DMS 273 treated with DMSO at 0.1 percent for 48 hours (cell line): Measurements from ENCODE around the gene ARHGEF10L.

ENCODE experiments used
- DNase-seq: peaks from one replicate; lab custom pipeline; 2025; lab: John Stamatoyannopoulos, UW

ARHGEF10L gene

DNA sequence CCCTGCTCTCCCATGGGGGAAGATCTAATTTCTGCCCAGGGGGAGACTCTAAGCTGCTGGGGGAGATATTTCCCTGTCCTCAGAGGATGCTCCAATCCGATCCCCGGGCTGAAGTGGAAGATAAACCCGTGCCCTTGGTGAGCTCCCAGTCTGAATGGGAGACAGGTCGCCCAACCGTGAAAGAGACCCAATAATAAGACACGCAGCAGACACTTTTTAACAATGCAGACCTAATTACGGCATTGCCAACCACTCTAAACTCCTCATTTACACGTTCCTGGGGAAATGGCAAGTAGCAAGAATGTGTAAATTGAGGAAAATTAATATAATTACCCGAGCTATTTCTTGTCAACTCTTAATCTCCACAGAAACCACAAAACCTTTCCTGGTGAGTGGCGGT lies 166.9 kb downstream of the ARHGEF10L start:
- no peak for DNase-seq

DNA sequence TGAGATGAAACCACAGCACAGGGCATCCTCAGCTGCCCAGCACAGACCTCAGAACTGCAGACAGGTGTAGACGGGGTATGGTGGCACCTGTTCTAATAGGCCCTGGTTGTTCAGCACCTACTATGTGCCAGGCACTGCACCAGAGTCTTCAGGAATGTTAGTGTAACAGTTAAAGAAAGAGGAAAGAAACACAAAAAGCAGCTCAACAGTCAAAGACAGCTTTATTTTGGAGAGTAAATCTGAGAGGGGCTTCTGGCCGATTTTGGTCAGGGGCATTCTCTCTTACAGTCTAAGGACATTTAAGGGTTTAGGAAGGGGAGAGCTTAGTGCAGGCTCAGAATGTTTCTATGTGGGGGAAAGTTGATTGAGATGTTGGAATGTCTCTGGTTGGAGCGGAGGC lies 170.5 kb downstream of the ARHGEF10L start:
- DNase-seq, result no peak

DNA sequence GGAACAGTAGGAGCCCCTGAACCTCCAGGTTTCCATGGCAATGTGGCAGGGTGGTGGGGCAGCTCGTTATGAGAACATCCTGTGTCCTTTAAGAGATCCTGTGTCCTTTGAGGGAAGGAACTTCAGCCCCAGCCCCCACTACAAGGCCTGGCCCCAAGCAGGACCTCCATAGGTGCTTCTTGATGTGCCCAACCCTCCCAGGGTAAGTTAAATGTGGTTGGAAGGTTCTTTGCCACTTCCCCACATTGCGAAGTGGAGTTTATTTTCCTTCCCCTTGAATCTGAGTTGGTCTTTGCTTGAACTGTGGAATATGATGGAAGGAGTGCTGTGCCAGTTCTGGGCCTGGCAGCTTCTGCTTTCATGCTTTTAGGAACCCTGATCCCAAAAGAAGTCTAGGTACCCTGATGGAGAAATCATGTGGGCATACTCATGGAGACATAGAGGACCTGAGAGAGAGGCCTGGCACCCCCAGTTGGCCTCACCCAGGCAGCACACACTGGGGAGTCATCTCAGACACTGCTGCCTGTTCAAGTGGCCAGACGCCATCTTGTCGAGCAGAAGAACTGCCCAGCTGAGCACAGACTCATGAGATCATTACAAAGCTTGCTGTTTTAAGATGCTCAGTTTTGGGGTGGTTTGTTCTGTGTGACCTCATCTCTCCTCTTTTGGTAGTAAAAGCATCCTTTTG lies 171.5 kb downstream of the ARHGEF10L start:
- no peak for DNase-seq

DNA sequence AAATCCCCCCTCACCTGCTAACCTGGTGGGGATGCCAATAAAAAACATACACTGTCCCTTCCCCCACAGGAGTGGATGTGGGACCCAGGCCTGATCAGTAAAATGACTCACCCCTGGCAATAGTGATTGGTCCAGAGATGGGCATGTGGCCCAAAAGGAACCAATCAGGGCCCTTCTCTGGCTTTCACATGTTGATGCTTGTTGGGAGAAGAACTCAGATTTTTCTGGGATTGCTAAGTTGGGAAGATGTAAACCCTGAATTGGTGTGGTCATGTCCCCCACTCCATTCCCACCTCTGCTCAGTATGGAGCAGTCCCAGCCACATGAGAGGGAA lies 172.0 kb downstream of the ARHGEF10L start:
- no peak for DNase-seq

DNA sequence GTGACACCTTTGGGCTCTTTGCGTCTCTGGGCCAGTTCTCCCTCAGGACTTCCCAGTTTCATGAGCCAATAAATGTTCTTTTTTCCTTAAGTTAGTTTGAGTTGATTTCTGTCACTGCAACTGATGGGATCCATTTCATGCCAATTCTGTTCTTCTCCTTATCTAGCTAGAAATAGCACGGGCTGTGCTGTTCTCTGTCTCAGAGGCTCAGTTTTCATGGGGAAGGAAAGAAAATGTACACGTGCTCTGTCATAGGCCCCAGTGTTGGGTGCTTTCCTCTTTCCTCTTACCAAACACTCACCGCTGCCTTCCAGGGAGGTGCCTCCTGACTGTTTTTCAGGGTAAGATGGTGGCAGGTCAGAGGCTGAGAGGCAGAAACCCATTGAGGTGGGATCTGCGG lies 172.4 kb downstream of the ARHGEF10L start:
- no peak for DNase-seq

DNA sequence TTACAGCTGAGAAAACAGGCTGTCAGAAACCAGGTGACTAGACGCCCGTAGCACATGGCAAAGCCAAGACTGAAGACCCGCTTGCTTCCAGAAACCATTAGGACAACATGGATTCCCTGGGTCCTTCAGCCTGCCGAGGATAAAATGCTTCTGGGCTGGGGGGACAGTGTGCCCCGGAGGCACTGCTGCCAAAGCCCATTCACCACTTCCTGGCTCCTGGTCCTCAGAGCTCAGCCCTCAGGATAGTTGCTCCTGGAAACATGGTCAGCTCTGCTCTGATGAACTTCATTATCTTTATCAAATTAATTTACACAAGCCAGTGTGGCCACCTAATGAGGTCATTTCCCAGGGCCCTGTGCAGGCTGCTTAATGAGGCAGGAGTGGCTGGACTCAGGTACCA lies 174.5 kb downstream of the ARHGEF10L start:
- no peak for DNase-seq

DNA sequence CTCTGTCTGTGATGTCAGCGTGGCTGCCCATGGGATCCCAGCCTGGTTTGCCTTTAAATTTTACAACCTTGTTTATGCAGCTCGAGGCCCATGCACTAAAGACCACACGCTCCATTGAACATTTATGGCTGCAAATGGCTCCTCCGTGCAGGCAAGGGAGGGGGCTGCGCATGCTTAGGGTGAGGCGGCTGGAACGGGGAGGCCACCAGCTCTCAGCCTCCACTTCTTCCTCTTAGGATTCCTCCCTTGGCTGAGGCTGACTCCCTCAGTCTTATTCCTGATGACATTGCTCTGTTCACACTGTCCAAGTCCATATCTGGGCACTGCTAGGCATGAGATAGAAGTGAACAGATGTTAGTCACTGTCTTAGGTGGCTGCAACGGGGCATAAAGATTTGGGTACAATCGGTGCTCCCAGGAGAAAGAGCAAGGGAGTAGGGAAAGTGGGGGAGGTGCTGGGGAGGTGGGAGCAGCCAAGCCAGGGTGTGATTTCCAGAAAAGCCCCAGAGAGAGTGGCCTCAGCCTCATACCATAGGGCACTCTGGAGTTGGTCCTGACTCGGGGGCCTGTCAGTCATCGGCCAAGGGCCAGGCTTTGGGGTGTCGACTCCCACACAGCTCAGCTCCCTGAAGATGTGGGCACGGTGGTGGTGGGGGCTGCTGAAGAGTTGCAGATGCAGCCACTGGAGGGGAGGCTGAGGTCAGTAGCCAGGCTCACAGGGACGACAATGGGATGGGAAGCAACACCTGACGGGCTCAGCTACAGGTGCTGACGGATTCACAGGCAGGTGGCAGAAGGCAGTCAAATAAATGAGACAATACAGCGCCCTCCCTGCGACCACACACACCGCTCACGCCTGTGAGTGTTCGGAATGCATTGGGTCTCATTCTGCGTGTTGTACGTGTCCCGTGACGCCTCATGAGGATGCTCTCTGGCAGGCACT lies 178.4 kb downstream of the ARHGEF10L start:
- DNase-seq, result no peak

DNA sequence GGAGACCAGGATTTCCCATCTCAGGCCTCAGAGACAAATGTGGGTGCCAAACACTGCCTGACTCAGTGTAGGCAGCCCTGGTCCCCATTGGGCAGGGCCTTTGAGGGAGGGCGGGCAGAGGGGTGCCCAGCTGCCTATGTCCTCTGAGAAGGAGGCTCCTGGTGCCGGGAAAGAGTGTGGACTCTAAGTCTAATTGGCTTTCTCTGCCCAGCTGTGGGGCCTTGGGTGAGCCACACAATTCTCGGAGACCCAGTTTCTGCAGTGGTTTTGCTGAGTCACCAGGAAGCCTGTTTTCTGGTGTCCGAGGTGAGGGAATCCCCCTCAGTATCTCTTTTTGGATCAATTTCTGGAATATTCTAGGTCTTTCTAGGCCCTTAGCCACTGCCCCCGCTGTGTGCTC lies 180.4 kb downstream of the ARHGEF10L start:
- no peak for DNase-seq

DNA sequence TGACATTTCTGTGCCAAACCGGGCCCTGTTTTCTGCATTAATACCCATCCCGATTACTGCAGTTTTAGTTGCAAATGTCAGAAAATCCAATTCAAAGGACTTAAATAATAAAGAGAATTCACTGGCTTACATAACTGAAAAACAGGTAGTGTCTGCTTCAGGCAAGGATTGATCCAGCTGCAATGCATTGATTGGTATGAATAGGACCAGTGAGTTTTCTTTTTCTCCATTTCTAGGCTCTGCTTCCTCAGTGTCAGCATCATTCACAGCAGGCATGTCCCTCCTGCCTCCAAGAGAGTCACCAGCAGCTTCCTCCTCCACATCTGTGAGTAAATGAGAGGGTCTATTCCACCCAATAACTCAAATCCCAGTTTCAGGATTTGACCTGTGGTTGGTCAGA lies 181.9 kb downstream of the ARHGEF10L start:
- no peak for DNase-seq

DNA sequence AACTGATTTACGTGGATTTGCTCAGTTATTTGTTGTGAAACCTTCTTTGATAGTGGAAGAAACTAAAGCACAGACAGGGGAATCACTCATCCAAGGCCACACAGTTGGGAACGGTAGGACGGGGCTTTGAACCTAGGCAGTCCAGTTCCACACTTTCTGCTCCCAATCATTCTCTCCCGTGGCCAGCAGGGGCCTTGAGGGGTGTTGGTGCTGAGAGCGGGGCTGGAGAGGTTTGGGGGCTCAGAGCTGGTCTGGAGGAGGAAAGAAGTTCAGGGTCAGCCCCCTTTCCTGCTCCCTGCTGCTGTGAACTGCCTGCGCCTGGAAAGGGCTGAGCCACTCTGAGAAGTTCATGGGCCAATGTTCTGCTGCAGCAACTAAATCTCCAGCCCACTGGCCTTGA lies 184.2 kb downstream of the ARHGEF10L start:
- DNase-seq, result no peak

DNA sequence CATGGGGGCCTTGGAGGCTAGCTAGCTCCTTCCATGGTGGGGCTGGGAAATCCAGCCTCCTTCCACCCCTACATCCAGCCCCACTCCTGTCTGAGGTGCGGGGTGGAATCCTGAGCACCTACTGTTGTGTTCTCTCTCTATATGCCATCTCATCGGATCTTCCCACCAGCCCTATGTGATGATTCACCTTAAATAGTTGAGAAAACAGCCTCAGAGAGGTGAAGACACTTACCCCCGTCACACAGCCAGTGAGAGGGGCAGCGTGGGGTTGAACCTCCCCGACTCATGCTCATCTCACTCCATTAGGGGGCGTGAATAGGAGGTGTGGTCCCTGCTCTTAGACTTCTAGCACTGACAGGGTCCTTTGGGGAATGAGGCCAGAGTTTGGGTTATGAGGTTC lies 184.7 kb downstream of the ARHGEF10L start:
- no peak for DNase-seq

DNA sequence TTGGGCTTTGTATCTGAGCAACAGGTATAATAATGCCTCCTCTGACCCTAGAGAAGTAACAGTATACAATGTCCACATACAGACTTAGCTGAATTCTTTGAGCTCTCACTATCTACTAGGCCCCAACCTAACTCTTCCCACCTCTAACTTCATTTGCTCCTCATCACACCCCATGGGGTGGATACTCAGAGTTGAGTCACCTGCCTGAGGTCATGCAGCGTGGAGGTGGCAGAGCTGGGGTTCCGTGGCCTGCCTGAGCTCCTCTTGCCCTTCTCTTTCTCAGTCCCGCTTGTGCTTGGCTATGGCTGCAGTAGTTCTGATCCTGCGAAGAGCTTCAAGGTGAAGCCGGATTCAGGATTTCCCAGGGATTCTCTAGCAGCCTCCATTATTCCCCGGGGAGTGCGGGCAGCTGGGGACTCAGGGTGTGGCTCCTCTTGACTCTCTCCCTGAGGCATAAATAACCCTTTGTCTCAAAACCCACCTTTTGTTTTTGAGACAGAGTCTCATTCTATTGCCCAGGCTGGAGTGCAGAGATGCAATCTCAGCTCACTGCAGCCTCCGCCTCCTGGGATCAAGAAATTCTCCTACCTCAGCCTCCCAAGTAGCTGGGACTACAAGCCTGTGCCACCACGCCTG lies 185.7 kb downstream of the ARHGEF10L start:
- no peak for DNase-seq

DNA sequence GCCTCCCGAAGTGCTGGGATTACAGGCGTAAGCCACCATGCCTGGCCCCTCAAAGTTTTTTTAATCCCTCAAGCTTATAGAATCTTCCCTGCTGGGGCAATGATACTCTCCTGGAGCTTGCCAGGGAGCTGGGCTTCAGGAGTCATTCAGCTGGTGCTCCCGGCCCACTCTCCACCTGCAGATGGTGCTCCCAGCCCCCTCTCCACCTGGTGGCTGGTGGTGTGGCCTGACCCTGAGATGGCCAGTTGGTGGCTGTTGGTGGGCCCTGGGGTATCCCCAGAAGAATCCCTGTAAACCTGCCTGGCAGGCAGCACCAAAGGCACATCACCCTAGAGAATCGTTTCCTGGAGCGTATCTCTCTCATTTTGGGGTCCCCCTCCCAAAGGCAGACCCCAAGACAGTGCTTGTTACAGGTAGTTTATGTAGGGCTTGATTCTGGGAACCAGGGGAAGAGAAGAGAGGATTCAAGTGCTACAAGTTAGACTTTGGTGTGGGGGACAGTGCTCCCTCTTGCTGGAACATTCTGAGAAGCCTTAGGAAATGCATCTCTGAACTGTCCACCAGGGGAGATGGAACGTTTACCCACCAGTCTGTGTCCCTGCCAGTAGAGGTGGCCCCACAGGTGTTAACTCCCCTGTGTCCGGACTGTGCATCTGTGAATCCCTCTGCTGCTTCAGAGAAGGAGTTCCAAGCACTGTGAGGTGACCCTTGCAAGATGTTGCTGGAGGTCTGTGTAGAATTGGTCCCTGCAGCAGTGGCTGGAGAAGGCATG lies 186.5 kb downstream of the ARHGEF10L start:
- no peak for DNase-seq

DNA sequence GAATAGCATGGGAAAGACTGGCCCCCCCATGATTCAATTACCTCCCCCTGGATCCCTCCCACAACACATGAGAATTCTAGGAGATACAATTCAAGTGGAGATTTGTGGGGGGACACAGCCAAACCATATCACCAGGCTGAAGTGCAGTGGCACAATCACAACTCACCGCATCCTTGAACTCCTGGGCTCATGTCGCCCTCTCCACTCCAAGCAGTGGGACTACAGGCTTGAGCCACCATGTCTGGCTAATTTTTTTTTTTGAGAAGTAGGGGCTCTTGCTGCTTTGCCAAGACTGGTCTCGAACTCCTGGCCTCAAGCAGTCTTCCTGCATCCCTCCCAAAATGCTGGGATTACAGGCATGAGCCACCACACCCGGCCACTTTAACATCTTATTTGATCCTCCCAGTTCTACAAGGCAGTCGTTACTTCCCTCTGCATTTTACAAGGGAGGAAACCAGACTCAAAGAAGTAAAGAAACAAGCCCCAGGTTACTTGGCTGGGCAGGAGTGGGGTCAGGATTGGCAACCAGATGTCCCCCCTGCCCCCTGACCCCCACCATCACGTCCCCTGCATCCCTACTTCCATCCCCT lies 188.7 kb downstream of the ARHGEF10L start:
- no peak for DNase-seq

DNA sequence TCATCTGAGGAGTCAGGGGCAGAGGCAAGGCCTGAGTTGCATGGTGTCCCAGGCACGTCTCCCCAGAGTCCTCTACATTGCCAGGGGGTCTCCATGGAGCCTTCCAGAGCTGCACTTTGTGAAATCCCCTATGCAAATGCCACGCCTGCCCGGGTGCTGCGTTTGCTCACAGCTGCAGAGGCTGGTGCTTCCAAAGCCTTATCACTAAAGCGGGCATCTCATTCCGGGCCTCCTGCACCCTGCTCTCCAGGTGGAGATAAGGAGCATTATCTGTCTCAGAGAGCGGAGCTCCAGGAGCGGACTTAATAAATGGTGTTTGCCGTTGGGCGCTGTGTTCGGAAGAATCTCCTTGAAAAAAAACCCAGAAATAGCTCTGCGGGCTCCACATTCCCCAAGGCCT lies 189.8 kb downstream of the ARHGEF10L start:
- no peak for DNase-seq

DNA sequence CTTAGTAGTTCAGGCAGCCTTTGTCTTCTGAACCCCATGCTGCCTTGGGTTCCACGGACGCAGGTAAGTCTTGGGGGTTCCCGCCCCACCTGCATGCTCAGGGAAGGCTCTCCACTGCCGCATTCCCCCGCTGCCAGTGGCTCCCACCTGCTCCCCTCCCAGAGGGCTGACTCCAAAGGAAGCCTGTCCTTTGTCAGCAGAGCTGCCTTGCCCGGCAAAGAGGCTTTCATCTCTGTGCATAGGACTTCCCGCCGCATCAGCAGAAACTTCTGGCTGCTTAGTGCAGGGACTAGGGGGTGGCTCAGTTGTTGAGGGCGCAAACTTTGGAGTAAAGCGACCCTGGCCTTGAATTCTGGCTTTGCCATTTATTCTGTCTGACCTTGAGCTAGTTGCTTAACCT lies 190.4 kb downstream of the ARHGEF10L start:
- no peak for DNase-seq

DNA sequence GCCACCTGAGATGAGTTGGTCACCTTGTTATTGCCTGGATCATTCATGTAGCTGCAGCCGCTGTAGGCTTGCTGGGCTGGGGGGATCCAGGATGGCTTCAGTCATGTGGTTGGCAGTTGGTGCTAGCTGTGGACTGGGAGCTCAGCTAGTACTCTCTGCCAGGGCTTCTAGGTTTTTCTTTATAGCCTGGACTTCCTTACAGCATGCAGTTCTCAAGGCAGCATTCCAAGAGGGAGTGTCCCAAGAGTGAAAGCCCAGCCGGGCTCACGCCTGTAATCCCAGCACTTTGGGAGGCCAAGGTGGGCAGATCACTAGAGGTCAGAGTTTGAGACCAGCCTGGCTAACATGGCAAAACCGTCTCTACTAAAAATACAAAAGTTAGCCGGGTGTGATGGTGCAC lies 192.0 kb downstream of the ARHGEF10L start:
- DNase-seq, result no peak

DNA sequence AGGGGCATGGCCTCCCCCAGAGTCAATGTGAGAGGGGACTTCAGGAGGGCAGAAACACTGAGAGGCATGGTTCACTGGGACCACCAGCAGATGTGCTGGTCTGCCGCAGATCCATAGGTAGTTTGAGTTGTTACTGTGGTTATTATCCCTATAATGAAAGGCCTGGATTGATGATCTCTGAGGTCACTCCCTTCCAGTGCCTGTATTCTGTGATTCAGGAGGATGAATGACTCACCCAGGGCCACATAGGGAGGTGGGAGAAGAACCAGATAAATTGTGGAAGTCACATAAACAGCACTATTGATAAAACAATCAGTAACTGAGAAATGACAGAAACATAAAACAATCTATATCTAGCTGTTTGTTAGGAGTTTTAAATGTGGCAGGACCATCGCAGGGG lies 193.0 kb downstream of the ARHGEF10L start:
- DNase-seq, result no peak

DNA sequence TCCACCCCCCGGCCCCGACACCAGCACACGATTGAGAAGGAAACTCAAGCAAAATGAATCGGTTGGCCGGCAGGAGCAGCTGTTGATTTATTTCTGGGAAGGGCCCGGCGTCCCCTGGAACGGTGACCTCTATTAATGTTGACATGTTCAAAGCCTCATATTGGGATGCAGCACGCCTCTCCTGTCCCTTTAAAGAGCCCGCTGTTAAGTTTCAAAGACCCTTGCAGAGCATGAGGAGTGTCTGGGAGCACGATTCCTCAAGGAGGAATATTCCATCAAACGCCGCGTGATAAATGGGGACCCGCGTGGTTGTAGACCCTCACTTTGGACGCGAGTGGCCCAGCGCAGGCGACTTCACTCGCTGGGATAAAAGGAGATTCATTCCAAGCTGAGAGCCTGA lies 194.2 kb downstream of the ARHGEF10L start:
- DNase-seq, result no peak

DNA sequence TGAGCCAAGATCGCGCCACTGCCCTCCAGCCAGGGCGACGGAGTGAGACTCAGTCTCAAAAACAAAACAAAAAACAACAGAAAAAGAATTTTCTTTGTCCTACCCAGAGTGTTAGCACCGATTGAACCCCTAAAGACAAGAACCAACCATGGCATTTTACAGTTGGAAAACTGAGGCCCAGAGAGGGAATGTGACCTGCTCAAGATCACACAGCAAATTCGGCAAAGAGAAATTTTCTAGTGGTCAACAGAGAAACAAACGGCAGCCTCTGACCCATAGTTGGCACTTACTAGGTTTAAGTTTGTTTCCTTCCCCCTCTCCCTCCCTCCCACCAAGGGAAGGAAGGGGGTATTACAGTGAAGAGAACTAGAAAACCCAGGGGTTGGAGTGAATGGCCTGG lies 195.1 kb downstream of the ARHGEF10L start:
- no peak for DNase-seq

DNA sequence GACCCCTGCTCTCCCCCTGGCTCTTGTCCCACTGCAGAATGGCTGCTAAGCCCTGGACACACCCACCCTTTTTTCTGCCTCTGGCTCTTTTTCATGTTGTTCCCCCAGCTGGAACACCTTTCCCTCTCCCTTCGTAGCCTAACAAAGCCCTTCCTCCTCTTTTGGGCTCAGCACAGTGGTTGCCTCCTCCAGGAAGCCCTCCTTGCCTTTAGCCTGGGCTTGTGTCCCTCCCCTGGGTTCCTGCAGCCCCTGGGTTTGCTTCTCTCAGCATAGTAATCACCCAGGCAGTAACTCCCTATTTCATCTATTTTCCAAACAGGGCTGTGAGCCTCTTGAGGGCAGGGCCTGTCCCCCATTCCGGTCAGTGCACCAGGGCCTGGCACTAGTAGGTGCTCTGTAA lies 195.8 kb downstream of the ARHGEF10L start:
- DNase-seq, result no peak

DNA sequence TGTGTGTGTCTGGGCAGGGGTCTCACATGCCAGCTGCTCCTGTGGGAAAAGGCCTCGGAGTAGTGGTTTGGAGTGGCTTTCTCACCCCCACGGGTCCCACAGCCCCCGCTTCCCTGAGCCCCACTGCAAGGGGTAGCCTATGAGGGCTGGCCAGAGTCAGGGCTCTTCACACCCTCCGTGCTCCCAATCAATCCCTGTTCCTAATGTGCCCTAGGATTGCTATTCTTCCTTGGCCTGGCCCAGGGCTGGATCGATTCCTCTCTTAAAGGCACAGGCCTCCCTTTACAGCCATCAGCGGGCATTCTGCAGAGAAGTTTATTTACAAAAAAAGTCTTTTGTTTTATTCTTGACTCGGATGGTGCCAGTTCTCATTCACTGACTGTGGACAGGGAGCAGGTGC lies 196.3 kb downstream of the ARHGEF10L start:
- DNase-seq, result no peak
